OCI-LY1 (cell line): ENCODE measurements around the gene CNGA2.

Experiments used
- EZH2 ChIP-seq: fragments of 200-600 bp; sonication (generic), shearing (Covaris generic); IDR thresholded peaks from 2 replicates; pipeline ENCODE4 v1.8.0; 2017; ENCODE audit warnings: borderline replicate concordance, mixed run types, mild to moderate bottlenecking, antibody characterized with exemption, low read length, moderate library complexity, mixed read lengths
- TF ChIP-seq, protein P1 (sequence below): fragments of 200-600 bp; sonication (generic), shearing (Covaris generic); IDR thresholded peaks from 2 replicates; pipeline ENCODE4 v1.5.1; 2017; ENCODE audit warnings: mild to moderate bottlenecking, antibody characterized with exemption, low read length, moderate library complexity, mixed read lengths

DNA sequence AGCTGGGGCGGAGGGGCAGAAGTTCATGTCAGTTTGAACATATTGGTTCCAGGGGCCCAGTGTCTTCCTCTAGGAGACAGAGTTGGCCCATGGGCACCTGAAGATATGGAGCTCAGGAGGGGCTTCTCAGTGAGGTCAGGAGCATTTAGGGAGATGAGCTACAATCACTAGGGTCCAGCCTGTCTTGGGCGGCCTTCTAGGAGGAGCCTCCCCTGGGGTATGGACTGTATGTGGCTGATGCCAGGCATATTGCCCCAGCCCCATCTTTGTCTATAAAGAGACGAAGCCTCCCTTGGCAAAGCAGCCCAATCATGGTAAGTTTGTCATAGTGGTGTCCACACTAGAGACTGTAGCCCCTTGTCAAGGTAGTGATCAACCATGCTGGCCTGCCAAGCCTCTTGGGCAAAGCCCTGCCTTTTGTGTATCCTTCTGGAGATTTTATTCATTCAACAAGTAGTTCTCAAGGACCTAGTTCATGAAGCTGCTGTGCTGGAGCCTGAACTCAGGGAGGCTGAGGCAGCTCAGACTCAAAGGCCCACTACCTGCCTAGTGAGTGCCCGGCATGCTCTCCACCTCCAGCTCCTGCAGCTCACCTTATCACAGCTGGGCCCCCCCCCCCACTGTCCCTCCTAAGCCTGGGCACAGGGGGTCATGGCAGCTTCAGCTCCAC, 5.4 kb upstream of the CNGA2 start:
- no peak for TF ChIP-seq EZH2
- TF ChIP-seq, protein P1, sequence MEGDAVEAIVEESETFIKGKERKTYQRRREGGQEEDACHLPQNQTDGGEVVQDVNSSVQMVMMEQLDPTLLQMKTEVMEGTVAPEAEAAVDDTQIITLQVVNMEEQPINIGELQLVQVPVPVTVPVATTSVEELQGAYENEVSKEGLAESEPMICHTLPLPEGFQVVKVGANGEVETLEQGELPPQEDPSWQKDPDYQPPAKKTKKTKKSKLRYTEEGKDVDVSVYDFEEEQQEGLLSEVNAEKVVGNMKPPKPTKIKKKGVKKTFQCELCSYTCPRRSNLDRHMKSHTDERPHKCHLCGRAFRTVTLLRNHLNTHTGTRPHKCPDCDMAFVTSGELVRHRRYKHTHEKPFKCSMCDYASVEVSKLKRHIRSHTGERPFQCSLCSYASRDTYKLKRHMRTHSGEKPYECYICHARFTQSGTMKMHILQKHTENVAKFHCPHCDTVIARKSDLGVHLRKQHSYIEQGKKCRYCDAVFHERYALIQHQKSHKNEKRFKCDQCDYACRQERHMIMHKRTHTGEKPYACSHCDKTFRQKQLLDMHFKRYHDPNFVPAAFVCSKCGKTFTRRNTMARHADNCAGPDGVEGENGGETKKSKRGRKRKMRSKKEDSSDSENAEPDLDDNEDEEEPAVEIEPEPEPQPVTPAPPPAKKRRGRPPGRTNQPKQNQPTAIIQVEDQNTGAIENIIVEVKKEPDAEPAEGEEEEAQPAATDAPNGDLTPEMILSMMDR = no peak
